ENCODE results near the gene TMEM63C.

TMEM63C gene

DNA sequence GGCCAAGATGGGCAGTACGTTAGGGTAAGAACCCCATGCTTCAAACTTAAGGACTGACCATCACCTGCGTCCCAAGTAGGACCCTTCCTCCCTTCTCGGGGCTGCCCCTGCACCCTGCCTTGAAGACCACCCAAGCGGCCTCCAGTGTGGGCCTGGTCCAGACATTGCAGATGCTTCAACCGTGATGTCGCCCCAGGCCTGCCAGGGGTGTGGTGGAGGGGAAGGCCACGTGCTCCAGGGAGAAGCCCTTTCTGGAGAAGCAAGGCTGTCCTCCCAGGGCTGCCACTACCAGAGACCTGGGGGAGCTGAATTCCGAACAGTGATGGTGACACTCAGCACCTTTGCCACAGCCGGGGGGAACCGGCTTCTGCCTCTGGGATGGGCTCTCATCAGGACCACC is 76.1 kb downstream of the TMEM63C start:
- DNase-seq: no peak

DNA sequence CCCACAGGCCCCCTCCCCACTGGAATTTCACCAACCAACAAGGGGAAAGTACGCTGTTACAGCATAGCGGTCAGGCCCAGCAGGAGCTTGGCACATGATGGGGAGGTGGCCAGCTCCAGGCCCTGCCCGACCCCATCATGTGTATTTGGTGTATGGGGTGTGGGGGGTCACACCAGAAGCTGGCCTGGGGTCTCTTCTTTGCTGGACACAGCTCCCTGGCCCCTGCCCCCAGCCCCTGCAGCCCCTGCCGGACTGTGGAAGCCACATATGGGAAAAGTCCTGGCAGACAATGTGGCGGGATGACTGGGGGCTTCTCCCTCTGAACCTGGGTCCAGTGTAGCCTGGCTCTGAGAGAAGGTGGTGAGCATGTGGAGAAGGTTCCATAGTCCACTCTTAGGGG is 77.0 kb downstream of the TMEM63C start:
- DNase-seq: no peak

DNA sequence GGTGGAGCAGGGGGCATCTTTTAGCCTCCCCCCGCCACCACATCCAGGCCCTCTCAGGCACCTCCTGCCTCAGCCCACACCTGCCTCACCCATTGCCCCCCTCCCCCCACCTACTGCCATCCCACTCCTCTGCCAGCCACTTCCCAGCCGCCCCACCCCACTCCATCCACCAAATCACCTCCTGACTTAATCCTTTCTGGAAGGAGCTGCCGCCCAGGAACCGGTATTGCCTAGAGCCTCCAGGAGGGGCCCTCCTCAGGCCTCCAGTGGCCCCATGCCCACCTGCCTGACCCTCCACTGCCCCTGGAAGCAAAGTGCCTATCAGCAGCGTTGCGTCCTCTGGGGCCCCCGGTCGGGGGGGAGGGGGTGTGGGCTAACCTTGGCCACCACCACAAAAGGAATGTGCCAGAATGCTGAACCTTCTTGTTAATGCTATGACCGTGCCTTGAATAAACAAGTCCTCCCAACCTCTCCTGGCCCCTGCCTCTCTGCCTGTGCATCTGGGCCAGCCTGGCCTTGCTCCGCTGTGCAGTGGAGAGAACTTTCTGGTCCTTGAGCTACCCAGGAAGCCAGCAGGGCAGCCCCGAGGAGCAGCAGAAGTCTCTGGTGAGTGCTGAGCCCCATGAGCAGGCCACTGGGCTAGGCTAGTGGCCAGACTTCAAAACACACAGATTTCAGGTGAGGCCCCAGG is 77.6 kb downstream of the TMEM63C start:
- no peak for DNase-seq

DNA sequence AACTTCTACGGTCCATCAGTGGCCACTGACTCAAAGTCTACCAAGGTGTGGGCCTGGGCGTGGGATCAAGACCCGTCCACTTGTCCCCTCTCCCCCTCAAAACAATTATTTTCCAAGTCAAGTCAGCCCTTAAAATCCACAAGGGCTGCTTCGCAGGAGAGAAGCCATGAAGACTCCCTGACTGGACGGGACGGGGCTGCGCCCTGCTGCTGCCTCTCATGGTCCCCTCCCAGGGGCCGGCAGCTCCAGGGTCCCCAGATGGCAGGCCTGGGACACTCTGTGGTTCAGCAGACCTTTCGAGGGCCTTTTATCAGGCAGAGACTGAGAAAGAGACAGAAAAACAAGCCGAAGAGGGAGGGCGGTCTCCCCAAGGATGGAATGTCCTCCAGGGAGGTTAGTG is 78.6 kb downstream of the TMEM63C start:
- DNase-seq: no peak

DNA sequence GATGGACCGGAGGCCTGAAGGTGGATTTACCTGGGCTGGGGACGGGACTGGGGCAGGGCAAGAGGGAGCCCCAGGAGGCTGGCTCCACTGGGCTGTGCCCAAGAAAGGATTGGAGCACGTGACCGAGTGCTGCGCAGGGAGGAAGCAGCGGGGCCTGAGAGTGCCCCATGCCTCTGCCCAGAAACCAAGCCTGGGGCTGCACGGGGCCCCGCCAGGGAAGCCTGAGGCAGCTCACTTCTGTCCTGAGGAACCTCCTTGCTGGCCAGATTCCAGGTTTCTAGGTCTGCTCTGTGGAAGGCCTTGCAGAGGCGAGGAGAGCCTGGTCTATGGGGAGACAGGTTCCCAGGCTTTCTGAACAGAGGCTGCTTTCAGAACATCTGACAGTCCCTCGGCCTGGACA is 79.0 kb downstream of the TMEM63C start:
- no peak for DNase-seq

DNA sequence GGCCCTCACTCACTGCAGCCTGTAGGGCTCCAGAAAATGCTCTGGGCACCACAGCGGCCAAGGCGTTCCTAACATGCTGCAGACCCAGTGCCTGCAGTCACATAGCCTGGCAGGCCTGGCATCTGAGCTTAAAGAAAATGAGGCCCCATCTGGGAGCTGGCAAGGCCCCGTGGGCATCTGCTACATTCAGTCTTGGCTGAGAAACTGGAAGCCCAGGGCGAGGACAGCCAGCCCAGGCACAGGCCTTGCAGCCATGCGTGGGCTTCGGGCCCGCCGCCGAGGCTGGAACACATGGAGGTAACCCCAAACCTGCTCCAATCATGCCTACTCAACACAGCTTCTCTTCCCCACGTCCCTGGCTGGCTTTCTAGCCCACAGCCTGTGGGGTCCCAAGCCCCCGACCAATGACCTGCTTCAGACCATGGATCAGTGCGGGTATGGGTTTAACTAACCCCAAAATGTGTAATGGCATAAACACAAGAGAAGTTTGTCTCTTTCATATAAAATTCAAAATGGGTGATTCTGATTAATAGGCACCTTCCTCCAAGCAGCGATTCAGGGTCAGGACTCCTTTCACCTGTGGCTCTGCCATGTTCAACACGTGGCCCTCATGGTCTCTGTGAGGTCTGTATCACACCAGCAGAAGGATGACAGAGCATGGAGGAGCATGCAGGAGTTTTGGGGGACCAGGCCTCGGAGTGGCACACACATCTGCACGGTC is 83.0 kb downstream of the TMEM63C start:
- no peak for DNase-seq

DNA sequence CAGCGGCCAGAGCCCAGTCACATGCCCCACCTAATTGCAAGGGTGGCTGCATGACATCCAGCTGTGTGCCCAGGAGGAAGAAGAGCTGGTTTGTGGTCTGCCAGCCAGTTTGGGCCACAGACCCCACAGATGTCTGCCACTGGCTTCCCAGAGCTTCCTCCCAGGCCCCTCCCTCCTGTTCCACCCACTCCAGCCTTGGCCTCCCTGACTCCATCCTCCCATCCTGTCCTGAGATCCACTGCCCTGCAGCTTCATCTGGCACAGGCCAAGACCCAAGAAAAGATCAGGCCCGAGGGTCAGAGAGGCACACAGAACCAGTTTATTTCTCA is 83.6 kb downstream of the TMEM63C start:
- DNase-seq: no peak

DNA sequence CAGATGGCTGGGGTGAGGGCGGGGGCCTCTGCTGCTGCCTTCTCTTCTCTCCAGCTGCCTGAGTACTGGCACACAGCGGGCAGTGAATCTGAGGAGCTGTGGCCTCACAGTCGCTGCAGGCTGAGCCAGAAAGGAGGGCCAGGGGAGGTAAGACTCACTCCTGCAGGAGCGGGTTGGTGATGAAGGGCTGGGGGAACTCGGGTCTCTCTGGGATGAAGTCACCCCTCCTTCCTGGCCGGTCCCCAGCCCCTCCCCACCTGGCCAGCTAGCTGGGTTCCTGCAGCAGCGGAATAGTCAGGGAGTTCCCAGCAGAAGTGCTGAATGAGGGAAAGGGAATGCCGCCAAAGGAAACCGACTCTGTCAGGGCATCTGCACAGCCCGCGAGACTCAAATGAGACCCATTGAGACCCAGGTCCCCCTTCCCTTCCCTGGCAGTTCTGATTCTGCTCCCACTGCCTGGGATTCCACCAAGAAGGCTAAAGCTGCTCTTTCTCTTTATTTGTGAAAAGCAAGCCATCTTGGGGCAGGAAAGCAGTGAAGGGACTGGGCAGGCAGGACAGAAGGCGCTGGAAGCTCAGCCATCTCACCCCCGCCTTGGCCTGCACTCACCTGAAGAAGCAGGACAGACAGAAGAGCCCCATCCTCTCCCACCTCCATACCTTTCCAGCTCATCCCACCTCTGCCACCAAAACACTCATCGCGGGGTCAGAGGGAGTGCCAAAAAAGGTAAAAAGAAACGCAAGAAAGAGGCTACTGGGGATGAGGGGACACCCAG is 84.2 kb downstream of the TMEM63C start:
- DNase-seq: no peak

DNA sequence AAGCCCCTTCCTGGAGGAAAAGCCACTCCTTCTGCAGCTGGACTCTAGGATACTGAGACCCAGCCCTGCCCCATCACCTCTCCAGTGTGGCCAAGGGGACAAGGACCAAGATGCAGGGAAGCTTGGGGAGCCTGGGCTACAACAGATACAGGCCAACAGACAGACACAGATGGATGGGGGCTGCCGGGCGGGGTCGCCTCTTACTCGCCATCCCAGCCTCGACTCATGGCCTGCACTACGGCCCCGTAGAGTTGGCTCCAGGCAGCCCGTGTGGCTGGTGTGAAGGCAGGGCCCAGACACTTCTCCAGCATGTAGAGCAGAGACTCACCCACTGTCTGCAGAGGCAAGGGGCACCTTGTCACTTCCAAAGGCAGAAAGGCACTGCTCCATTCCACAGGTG is 84.7 kb downstream of the TMEM63C start:
- no peak for DNase-seq

DNA sequence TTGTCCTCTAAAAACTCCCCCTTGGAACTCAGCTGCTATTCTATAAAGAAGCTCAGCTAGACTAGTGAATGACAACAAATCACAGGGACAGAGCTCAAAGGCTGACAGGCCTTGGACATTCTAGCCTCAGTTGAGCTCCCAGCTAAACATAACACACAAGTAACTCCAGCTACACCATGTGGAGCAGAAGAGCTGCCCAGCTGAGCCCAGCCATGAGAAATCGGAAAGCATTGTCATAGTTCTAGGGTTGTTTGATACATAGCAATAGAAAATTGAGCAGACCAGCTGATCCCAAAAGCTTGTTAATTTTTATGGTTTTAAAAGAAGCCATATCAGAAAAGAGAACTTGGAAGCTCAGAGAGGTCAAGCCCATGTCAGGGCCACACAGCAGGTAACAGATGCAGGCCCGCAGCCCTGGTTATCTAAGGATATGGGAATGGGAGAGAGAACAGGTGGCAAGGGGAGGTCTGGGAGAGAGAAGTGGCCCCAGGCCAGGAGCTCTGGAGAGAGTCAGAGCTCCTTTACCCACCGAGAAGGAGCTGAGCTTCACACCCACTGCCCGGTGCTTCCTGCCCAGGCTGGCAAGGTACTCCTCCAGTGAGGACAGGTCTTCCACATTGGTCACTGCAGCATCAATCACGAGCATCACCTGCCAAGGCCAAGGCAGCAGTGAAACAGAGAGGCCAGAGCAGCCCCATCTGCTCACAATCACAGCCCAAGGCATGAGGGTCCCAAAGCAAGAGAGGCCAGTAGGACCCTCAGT is 86.5 kb downstream of the TMEM63C start:
- DNase-seq: no peak

DNA sequence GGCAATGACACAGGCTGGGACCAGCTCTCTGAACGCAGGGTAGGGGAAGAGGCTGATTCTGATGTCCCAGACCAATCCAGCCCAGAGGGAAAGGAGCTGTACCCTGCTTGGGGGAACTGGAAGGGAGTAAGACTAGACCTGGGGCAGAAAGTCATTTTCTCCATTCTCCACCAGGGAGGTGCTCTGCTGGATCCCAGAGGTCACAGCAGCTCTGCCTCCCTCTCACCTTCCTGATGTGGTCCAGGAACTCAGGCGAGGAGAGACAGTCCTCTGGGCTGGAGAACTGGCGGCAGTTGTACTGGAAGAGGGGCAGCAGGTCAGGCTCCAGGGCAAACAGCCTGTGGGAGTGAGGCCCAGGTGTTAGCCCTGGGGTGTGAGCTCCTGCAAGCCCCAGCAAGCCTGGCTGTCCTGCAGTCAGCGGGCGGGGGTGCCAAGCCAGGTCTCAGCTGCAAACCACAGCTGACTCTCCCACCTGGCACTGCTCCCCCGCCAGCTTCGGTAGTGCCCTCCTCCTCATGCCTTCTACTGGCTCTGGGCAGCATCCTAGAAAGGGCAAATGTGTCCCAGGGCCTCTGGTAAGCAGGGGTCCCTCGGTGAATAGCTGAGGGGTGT is 87.5 kb downstream of the TMEM63C start:
- DNase-seq: no peak

DNA sequence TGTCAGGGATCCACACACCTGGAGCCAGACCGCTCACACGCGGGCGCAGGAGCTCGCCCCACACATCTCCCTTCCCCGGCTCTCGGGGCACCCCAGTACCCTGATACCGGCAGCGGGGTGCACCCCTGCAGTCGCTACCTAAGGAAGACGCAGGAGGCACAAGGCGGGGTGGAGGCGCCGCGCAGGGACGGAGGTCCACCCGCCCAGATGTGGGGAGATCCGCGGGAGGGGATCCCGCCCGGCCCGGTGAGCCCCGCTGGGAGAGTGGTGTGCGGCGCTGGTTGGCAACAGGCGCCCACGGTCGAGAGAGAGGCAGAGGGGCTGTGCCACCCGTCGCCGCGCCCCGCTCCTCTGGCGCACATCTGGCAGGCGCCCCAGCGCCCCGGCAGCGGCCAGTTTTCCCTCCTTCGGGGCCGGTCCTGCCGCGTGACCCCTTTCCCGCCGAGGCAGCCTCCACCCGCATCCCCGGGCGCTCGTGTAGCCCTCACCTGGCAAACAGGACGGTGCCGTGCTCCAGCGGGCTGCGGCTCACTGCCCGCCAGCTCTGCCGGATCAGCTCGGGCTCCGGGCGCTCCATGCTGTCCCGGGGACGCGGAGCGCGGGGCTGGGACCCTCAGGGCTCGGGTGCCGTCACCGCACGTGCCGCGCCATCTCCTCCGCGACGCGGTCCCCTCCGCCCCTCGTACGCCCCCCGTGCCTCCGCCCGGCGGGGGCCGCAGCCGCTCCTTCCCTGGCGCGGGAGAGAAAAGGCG is 88.9 kb downstream of the TMEM63C start:
- no peak for DNase-seq

DNA sequence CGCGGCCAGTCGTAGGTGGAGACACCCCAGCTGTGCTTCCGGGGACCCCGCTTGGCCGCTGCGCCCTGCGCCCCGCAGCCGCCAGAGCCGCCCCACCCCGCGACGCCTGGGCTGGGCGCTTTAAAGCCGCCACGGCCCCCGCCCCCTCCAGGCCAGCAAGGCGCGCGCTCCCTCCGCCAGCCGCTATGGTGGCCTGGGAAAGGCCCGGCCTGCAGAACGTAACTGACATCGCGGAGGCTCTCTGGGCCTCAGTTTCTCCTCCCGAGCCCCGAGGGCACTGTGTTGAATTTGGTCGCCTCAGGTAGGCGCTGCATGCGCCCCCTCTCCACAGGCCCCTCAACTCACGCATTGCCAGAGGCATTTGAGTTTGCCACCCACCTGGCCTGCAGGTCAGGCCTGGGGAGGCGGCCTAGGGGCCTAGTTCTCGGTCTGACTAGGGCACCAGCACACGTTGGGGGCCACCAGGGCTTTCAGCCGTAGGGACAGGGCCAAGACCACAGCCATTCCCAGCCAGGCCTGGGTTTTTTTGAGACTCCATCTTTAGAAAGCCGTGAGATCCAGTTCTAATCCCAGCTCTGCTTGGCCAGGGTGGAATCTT is 89.6 kb downstream of the TMEM63C start, which contains the start of gene NGB:
TSS of gene NGB (minus strand) at position 94 of the 598 bp plus-strand sequence. CDS start 269 bp downstream, outside the sequence.
- DNase-seq: no peak

DNA sequence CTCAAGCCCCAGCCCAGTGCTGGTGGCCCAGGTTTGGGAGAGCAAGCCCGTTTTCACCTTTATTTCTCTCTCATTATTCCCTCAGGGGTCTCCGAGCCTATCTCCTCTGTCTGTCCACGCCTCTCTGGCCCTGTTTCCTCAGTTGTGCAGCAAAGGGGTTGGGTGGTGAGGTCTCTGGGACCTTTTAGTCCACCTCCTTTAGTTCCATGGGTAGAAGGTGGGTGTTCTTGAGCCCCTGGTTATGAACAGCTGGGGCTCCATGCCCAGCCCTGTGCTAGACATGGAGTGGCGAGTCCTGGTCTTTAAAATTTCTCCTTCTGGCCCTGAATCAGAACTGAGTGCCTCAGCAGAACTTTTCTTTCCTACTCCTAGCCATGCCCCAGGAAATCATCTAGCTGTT is 90.7 kb downstream of the TMEM63C start:
- no peak for DNase-seq

DNA sequence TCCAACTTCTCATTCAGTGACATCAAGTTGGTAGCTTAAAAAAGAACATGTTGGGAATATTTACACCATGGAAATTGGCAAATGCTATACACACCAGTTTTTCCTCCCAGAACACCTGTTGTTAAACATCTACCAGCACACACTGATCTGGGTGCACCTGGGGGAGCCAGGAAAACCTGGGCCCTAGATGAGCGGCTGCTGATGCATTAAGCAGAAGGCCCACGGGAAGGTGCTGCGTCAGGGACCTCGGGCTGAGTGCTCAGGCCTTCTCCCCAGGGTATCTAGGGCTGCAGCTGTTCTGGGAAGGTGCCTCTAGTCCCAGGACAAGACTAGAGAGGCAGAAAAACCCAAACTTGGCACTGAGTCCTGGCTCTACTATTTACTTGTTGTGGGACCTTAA is 92.2 kb downstream of the TMEM63C start:
- DNase-seq: no peak

DNA sequence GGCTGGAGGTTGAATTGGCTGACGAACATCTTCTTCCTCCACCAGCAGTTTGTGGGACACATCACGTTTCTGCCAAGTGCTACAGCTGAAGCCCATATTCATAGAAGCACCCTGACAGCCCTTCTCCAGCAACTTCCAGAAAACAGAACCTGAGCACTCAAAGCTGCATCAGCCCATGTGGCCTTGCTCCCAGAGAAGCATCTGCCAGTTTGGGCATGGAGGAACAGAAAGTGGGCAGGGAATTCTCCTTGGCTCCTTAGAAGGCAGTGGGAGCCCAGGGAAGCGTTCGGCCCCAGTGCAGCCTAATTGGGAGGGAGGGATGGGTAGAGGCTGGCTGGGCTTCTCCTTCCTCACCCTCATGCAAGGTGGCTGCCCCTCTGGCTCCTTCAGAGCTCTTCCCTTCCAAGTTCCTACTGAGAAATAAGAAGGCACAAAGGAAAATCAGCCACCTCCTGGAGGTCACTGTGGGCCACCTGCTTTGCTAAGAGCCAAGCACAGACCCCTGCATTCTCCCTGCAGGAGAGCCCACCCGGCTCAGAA is 93.5 kb downstream of the TMEM63C start:
- no peak for DNase-seq

DNA sequence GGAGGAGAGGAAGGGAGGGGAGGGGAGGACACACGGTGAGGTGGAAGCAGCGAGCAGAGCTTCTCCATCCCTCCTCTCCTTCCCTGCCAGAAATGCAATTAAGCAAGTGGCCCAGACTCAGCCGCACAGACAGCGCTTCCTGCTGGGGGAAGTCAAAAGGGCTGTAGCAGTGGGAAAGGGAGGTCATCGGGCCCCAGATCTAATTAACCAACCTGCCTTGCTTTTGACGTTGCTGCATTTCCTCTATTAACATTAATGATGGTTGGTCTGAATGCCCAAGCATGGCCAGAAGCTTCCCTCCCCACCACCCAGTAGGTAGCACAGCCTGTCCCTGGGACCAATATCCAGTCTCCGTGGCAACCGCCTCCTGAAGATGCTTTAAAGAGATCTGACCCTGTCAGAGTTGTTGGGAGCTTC is 94.0 kb downstream of the TMEM63C start:
- DNase-seq: no peak

DNA sequence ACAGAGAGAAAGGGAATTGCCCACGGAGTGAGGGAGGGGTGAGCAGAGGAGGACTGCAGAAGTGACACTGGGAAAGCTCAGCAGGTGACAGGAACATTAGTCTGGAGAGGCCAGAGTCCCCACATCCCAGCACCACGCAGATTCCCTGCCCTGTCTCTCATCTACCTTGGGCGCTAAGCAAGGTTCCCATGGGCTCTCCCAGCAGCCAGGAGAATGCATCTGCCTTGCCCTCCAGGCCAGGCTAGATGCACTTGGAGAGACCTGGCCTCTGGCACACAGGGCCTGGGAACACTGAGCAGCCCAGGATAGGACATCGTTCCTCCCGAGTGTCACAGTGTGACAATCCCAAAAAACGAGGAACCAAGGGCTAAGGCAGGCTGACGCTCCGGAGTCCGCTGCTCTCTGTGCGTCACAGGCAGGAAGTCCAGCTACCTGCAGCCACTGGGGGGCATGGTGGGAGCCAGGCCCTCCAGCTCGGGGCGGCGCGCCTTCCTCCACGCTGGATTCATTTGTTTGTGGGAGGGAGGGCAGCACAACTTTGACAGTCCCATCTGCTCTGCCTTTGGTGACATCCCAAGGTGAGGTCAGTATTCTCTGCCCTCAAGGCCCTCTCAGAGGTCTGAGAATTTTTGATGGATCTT is 94.8 kb downstream of the TMEM63C start:
- no peak for DNase-seq

DNA sequence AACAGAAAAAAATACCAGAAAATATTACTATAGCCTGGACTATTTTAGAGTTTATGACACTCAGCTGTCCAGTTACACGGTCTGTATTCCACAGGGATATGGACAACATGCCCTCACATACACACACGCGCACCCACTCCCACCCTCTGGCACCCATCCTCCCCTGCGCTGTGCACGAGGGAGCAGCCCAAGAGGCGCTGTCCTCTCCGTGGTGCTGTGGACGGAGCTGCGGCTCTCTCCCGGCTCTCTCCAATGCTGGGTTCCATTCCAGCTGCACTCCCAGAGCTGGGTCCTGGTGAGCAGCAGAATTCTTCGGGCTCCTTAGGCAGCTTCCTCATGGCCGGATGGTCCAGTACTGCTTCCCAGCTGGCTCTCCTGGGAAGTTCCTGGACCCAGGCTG is 95.4 kb downstream of the TMEM63C start:
- DNase-seq: no peak

DNA sequence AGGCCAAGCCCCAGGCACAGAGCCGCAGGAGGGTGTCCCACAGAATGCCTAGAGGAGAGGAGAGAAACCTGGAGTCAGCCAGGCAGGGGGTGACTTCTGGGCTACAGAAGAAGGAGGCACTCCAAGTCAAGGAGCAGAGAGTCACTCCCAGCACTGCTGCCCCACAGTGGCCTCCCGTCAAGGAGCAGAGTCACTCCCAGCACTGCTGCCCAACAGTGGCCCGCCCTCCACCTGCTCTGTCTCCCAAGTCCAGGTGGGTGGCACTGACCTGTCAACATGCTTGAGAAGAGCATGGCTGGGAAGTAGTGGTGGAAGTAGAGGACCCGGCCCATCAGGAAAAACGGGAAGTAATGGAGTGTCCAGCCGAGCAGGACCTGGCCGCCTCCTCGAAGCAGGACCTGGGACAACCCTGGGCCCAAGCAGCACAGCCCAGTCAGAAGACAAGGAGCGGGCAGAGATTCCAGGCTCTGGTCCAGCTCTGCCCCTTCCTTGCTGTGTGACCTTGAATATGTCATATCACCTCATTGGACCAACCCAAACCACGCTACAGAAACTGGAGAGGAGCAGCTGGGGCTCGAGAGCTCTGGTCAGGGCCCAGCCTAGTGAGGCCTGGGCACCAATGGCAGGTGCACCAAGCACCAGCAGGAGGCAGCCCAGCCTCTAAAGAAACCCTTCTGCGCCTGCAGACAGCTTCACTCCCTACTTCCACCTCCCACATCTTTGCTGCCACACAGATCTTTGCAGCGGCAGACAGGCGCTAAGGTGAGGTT is 97.0 kb downstream of the TMEM63C start:
- DNase-seq: no peak
